Panc1 (cell line): ENCODE data around the gene MARK2. TPM values are rescaled to one million over a fixed set of nuclear protein-coding genes. Genes with fewer than 3 reads are reported as not detected.

Experiments used
- ATAC-seq: fragments of 200-7000 bp; cut with Tn5 transposase; 2 replicates; pipeline ENCODE4 v1.9.1; 2020; ENCODE audit warnings: mild to moderate bottlenecking, moderate library complexity
- BruUV-seq: library from RNA; stranded (reverse); fragments of 400-500 nt; replicated peaks from 2 replicates; lab custom pipeline; 2021; lab: Mats Ljungman, UMichigan
- CTCF ChIA-PET: fragments of 300-600 bp; sonication (Branson Sonifier 250); formaldehyde crosslinking; loops from one replicate; lab custom pipeline; 2022; ENCODE audit warnings: antibody characterized with exemption; lab: Charles Lee
- POLR2A ChIA-PET: fragments of 300-600 bp; sonication (Branson Sonifier 250); formaldehyde crosslinking; loops from one replicate; lab custom pipeline; 2022; ENCODE audit warnings: antibody characterized with exemption; lab: Charles Lee
- DNase-seq: peaks from one replicate; pipeline ENCODE4 v3.0.0-alpha.2; 2010; ENCODE audit warnings: low read depth, low spot score
- H3K27ac ChIP-seq: 2 replicates; pipeline ENCODE4 v1.5.1; 2011; ENCODE audit warnings: mild to moderate bottlenecking, low read length, inconsistent platforms
- H3K27me3 ChIP-seq: fragments of 200-500 bp; sonication (Bioruptor generic); 2 replicates; pipeline ENCODE4 v1.6.0; 2014; ENCODE audit warnings: low read length, inconsistent platforms; ENCODE audit not compliant: control insufficient read depth, insufficient read depth
- H3K36me3 ChIP-seq: fragments of 200-500 bp; sonication (Bioruptor generic); 2 replicates; pipeline ENCODE4 v1.5.1; 2014; ENCODE audit warnings: inconsistent platforms, mild to moderate bottlenecking, low read length, moderate library complexity; ENCODE audit not compliant: control insufficient read depth, insufficient read depth
- H3K4me1 ChIP-seq: 2 replicates; pipeline ENCODE4 v1.5.1; 2011; ENCODE audit warnings: inconsistent platforms, mild to moderate bottlenecking, low read length, moderate library complexity; ENCODE audit not compliant: control insufficient read depth, insufficient read depth
- H3K4me3 ChIP-seq, 2 experiments: 2 replicates each; pipeline ENCODE4 v1.5.1; 2011 to 2012; ENCODE audit warnings: low read depth in 2 of 2, low read length in 2 of 2, mild to moderate bottlenecking in 2 of 2, inconsistent platforms in 1 of 2, moderate library complexity in 1 of 2
- H3K9me3 ChIP-seq: fragments of 200-500 bp; sonication (Bioruptor generic); 2 replicates; pipeline ENCODE4 v1.5.1; 2014; ENCODE audit warnings: low read depth, mild to moderate bottlenecking, inconsistent platforms, low read length, moderate library complexity; ENCODE audit not compliant: control insufficient read depth, insufficient read depth
- POLR2AphosphoS5 ChIP-seq: IDR thresholded peaks from 2 replicates; pipeline ENCODE4 v1.6.1; 2012; ENCODE audit warnings: mild to moderate bottlenecking, low read depth, low read length, moderate library complexity
- SIN3A ChIP-seq: IDR thresholded peaks from 2 replicates; pipeline ENCODE4 v1.6.1; 2012; ENCODE audit warnings: low read depth, mild to moderate bottlenecking, low read length, moderate library complexity, borderline replicate concordance; ENCODE audit not compliant: insufficient read depth
- TCF7L2 ChIP-seq: IDR thresholded peaks from 2 replicates; pipeline ENCODE4 v1.6.1; 2011; ENCODE audit warnings: mild to moderate bottlenecking, low read depth, low read length, inconsistent platforms
- in situ Hi-C: cut with HindIII; loops from 2 replicates; pipeline ENCODE4 v1.10.0; 2016; ENCODE audit warnings: low sequenced_read_pairs, low pct_unique_long_range_greater_than_20kb
- intact Hi-C: fragments of 100-400 bp; cut with micrococcal nuclease; formaldehyde crosslinking; loops from one replicate; pipeline ENCODE4 v1.10.0; 2022; ENCODE audit not compliant: unreplicated experiment
- total RNA-seq: library from RNA; stranded (reverse); gene quantifications from one replicate; pipeline ENCODE4 v1.2.1, GENCODE V29; 2021; ENCODE audit not compliant: unreplicated experiment
- TF ChIP-seq, protein P1 (sequence below), 2 experiments: IDR thresholded peaks; 2 replicates each; pipeline ENCODE4 v1.6.1; 2011 to 2012; ENCODE audit warnings: low read depth in 2 of 2, control low read depth in 1 of 2, low read length in 1 of 2, mild to moderate bottlenecking in 1 of 2, moderate library complexity in 1 of 2; ENCODE audit not compliant: insufficient read depth in 1 of 2
- TF ChIP-seq, protein P2 (sequence below): fragments of 450-650 bp; IDR thresholded peaks from 2 replicates; pipeline ENCODE4 v1.5.1; 2017; ENCODE audit warnings: mild to moderate bottlenecking

Gene MARK2
- total RNA-seq, 1 experiment from 2014 or later = 41.1 TPM

DNA sequence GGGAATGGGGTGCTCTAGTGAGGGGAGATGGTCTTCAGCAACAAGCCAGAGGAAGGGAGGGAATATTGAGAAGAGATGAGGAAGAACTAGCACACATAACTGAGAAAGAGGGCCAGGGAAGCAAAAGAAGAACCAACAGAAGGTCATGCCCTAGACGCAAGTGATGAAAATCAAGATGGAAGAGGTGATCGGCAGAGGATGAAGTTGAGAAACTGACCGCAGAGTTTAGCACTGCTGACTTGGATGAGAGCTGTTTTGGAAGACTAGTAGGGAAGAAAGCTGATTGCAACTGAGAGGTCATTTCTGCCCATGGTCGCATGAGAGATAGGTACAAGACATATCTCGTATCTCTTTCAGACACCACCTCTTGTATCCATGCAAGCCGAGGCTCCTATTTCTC, 22.7 kb upstream of the MARK2 start:
- Histone ChIP-seq H3K4me1 (peaks cover 14% of the 10 kb centered on the region), H3K27ac (no peak overlapping the region), H3K36me3 (peaks cover 4% of the 10 kb centered on the region), H3K4me3 (no peak overlapping the region), H3K27me3 (no peaks in the 10 kb centered on the region), H3K9me3 (no peaks in the 10 kb centered on the region)
- DNase-seq (no peak), ATAC-seq (no peak)
- in situ Hi-C loops = no loop called here
- POLR2A ChIA-PET = interaction anchor here (0.7 kb wide), 1 partner anchor 153 kb away, joined by 6 read pairs; no protein-coding TSS in a partner anchor
- CTCF ChIA-PET = no interaction called here
- TF ChIP-seq, protein P1, sequence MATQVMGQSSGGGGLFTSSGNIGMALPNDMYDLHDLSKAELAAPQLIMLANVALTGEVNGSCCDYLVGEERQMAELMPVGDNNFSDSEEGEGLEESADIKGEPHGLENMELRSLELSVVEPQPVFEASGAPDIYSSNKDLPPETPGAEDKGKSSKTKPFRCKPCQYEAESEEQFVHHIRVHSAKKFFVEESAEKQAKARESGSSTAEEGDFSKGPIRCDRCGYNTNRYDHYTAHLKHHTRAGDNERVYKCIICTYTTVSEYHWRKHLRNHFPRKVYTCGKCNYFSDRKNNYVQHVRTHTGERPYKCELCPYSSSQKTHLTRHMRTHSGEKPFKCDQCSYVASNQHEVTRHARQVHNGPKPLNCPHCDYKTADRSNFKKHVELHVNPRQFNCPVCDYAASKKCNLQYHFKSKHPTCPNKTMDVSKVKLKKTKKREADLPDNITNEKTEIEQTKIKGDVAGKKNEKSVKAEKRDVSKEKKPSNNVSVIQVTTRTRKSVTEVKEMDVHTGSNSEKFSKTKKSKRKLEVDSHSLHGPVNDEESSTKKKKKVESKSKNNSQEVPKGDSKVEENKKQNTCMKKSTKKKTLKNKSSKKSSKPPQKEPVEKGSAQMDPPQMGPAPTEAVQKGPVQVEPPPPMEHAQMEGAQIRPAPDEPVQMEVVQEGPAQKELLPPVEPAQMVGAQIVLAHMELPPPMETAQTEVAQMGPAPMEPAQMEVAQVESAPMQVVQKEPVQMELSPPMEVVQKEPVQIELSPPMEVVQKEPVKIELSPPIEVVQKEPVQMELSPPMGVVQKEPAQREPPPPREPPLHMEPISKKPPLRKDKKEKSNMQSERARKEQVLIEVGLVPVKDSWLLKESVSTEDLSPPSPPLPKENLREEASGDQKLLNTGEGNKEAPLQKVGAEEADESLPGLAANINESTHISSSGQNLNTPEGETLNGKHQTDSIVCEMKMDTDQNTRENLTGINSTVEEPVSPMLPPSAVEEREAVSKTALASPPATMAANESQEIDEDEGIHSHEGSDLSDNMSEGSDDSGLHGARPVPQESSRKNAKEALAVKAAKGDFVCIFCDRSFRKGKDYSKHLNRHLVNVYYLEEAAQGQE (IDR thresholded peaks at IDR 0.05; ENCODE audit: insufficient read depth in 1 of 2, low read depth in 2 of 2, low read length in 1 of 2) = no peak
- TF ChIP-seq TCF7L2 = no peak
- TF ChIP-seq, protein P2, sequence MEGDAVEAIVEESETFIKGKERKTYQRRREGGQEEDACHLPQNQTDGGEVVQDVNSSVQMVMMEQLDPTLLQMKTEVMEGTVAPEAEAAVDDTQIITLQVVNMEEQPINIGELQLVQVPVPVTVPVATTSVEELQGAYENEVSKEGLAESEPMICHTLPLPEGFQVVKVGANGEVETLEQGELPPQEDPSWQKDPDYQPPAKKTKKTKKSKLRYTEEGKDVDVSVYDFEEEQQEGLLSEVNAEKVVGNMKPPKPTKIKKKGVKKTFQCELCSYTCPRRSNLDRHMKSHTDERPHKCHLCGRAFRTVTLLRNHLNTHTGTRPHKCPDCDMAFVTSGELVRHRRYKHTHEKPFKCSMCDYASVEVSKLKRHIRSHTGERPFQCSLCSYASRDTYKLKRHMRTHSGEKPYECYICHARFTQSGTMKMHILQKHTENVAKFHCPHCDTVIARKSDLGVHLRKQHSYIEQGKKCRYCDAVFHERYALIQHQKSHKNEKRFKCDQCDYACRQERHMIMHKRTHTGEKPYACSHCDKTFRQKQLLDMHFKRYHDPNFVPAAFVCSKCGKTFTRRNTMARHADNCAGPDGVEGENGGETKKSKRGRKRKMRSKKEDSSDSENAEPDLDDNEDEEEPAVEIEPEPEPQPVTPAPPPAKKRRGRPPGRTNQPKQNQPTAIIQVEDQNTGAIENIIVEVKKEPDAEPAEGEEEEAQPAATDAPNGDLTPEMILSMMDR = no peak
- TF ChIP-seq SIN3A = no peak
- TF ChIP-seq POLR2AphosphoS5 = no peak
- BruUV-seq = no TSS peak
- intact Hi-C loops = no loop called here

DNA sequence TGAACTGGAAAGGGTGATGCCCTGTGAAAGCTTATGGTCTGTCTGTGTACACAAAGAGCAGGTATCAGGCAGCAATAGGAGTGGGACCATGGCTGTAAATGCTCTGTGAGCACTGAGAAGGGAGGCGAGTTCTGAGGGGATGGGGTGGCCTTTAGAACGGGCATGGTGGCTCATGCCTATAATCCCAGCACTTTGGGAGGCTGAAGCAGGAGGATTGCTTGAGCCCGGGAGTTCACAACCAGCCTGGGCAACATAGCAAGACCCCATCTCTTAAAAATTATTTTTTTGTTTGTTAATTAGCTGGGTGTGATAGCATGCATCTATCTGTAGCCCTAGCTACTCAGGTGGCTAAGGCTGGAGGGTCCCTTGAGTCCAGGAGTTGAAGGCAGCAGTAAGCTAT, 22.2 kb upstream of the MARK2 start:
- TF ChIP-seq POLR2AphosphoS5 = no peak
- no peak for TF ChIP-seq TCF7L2
- TF ChIP-seq, protein P1 (IDR thresholded peaks at IDR 0.05; ENCODE audit: insufficient read depth in 1 of 2, low read depth in 2 of 2, low read length in 1 of 2) = no peak
- TF ChIP-seq SIN3A = no peak
- TF ChIP-seq, protein P2 = no peak
- BruUV-seq = no TSS peak
- ATAC-seq = no peak
- ChIA-PET CTCF (interaction anchor here (0.6 kb wide), 1 partner anchor 348 kb away, joined by 3 read pairs; no protein-coding TSS in a partner anchor), POLR2A (no interaction called here)
- Histone ChIP-seq H3K27me3 (no peaks in the 10 kb centered on the region), H3K36me3 (peaks cover 4% of the 10 kb centered on the region), H3K9me3 (no peaks in the 10 kb centered on the region), H3K4me1 (peaks cover 12% of the 10 kb centered on the region), H3K27ac (no peak overlapping the region), H3K4me3 (no peak overlapping the region)
- DNase-seq = no peak
- in situ Hi-C loops = no loop called here
- intact Hi-C loops = no loop called here
